MCF 10A (cell line): Measurements from ENCODE around the gene PSMA2. TPM values are rescaled to one million over a fixed set of nuclear protein-coding genes. Genes with fewer than 3 reads are reported as not detected.

Experiments used
- BruUV-seq: library from RNA; stranded (reverse); fragments of 400-500 nt; replicated peaks from 2 replicates; lab custom pipeline; 2021; lab: Mats Ljungman, UMichigan
- CTCF ChIA-PET: fragments of 300-600 bp; sonication (Branson Sonifier 250); formaldehyde crosslinking; extraction: SDS; loops from one replicate; lab custom pipeline; 2021; ENCODE audit warnings: antibody characterized with exemption, inconsistent platforms; lab: Yijun Ruan, JAX
- POLR2A ChIA-PET: fragments of 300-600, 350-650 bp; sonication (Branson Sonifier 250); formaldehyde crosslinking; extraction: SDS; loops from one replicate; lab custom pipeline; 2020; ENCODE audit warnings: antibody characterized with exemption, inconsistent platforms; lab: Yijun Ruan, JAX
- DNase-seq: peaks from one replicate; pipeline ENCODE4 v3.0.0-alpha.2; 2018; ENCODE audit not compliant: unreplicated experiment
- H3K27ac Mint-ChIP-seq: one replicate; pipeline ENCODE4 v1.8.0; 2022; ENCODE audit warnings: mild to moderate bottlenecking, low read depth, mixed read lengths; ENCODE audit not compliant: unreplicated experiment
- H3K27me3 Mint-ChIP-seq: one replicate; pipeline ENCODE4 v1.8.0; 2022; ENCODE audit warnings: mixed read lengths; ENCODE audit not compliant: insufficient read depth, unreplicated experiment
- H3K36me3 Mint-ChIP-seq: one replicate; pipeline ENCODE4 v1.8.0; 2022; ENCODE audit warnings: mild to moderate bottlenecking, moderate library complexity, mixed read lengths; ENCODE audit not compliant: insufficient read depth, unreplicated experiment
- H3K4me1 Mint-ChIP-seq: one replicate; pipeline ENCODE4 v1.8.0; 2022; ENCODE audit warnings: mixed read lengths; ENCODE audit not compliant: insufficient read depth, unreplicated experiment
- H3K4me3 Mint-ChIP-seq: one replicate; pipeline ENCODE4 v1.8.0; 2022; ENCODE audit warnings: mild to moderate bottlenecking, moderate library complexity, mixed read lengths; ENCODE audit not compliant: unreplicated experiment
- H3K9me3 Mint-ChIP-seq: one replicate; pipeline ENCODE4 v1.8.0; 2022; ENCODE audit warnings: mixed read lengths; ENCODE audit not compliant: unreplicated experiment
- CTCF ChIP-seq: fragments of 200-600 bp; IDR thresholded peaks from one replicate; pipeline ENCODE4 v1.8.0; 2022; ENCODE audit warnings: antibody characterized with exemption, mild to moderate bottlenecking; ENCODE audit not compliant: unreplicated experiment
- intact Hi-C: fragments of 100-400 bp; cut with micrococcal nuclease; formaldehyde crosslinking; loops from 2 replicates; pipeline ENCODE4 v1.14.1; 2022
- total RNA-seq: library from RNA; stranded (reverse); gene quantifications from 2 replicates; pipeline ENCODE4 v1.2.3, GENCODE V29; 2022

Gene PSMA2
- total RNA-seq, 1 experiment from 2014 or later: 73.8 TPM

GRCh38 chr7:42926204-42926603, 5.8 kb downstream of the PSMA2 start:
- BruUV-seq: no TSS peak
- Mint-ChIP-seq H3K36me3 (peaks cover 74% of the 10 kb centered on the region), H3K4me3 (no peak overlapping the region), H3K27me3 (no peaks in the 10 kb centered on the region), H3K27ac (no peak overlapping the region), H3K9me3 (no peaks in the 10 kb centered on the region), H3K4me1 (peaks cover 38% of the 10 kb centered on the region)
- no peak for TF ChIP-seq CTCF
- intact Hi-C loops: no loop called here
- DNase-seq: no peak
- POLR2A ChIA-PET: interaction anchor here (10.1 kb wide), 1 partner anchor 8 kb away, joined by 200 read pairs; the partner anchor contains the start of gene C7orf25
- CTCF ChIA-PET: interaction anchor here (0.7 to 1.2 kb wide), 3 partner anchors 12 to 335 kb away, joined by 3 read pairs; no protein-coding TSS in a partner anchor

GRCh38 chr7:42925630-42926029, 6.3 kb downstream of the PSMA2 start:
- peaks cover 79% of the 10 kb centered on the region for H3K36me3 Mint-ChIP-seq
- H3K27me3 Mint-ChIP-seq: no peaks in the 10 kb centered on the region
- H3K4me1 Mint-ChIP-seq: peaks cover 38% of the 10 kb centered on the region
- H3K4me3 Mint-ChIP-seq: no peak overlapping the region
- peak overlapping the region; percentile 76 for H3K27ac Mint-ChIP-seq
- TF ChIP-seq CTCF: no peak
- DNase-seq: no peak
- no peaks in the 10 kb centered on the region for H3K9me3 Mint-ChIP-seq
- POLR2A ChIA-PET: interaction anchor here (2.2 to 10.1 kb wide), 2 partner anchors 7 to 10 kb away, joined by 14 to 200 read pairs; partner anchors contain the start of gene C7orf25
- BruUV-seq: no TSS peak
- CTCF ChIA-PET: interaction anchor here (0.8 kb wide), 1 partner anchor 336 kb away, joined by 3 read pairs; no protein-coding TSS in a partner anchor
- intact Hi-C loops: no loop called here

GRCh38 chr7:42924223-42924838, 7.6 kb downstream of the PSMA2 start:
- peaks cover 92% of the 10 kb centered on the region for H3K36me3 Mint-ChIP-seq
- CTCF ChIA-PET: interaction anchor here (0.6 to 1.4 kb wide), 9 partner anchors 8 to 1056 kb away, joined by 3 to 7 read pairs (median 4); partner anchors contain the start of genes C7orf25, MRPL32 and PSMA2

More at GRCh38 chr7:42924223-42924838, 7.6 kb downstream of the PSMA2 start:
- no TSS peak for BruUV-seq
- no peak overlapping the region for H3K4me3 Mint-ChIP-seq
- no peak for TF ChIP-seq CTCF
- no peaks in the 10 kb centered on the region for H3K27me3 Mint-ChIP-seq
- no peak overlapping the region for H3K27ac Mint-ChIP-seq
- H3K4me1 Mint-ChIP-seq: peaks cover 31% of the 10 kb centered on the region
- POLR2A ChIA-PET: interaction anchor here (0.6 to 13.5 kb wide), 6 partner anchors 6 to 484 kb away, joined by 3 to 200 read pairs (median 4); partner anchors contain the start of genes MRPL32 and PSMA2
- intact Hi-C loops: no loop called here
- no peak for DNase-seq
- no peaks in the 10 kb centered on the region for H3K9me3 Mint-ChIP-seq
